Endothelial cell of umbilical vein (primary cell): ENCODE data around the gene HCAR3. TPM values are rescaled to one million over a fixed set of nuclear protein-coding genes. Genes with fewer than 3 reads are reported as not detected.

Source experiments
- BruUV-seq: library from RNA; stranded (reverse); fragments of 400-500 nt; replicated peaks from 2 replicates; lab custom pipeline; 2021; lab: Mats Ljungman, UMichigan
- CTCF ChIA-PET: fragments of 300-600, 350-600 bp; sonication (Branson Sonifier 250); formaldehyde crosslinking; loops from one replicate; lab custom pipeline; 2021; ENCODE audit warnings: antibody characterized with exemption, inconsistent platforms; lab: Charles Lee
- POLR2A ChIA-PET: fragments of 300-600, 350-600 bp; sonication (Branson Sonifier 250); formaldehyde crosslinking; loops from one replicate; lab custom pipeline; 2021; ENCODE audit warnings: antibody characterized with exemption, inconsistent platforms; lab: Charles Lee
- DNase-seq: peaks from one replicate; pipeline ENCODE4 v3.0.0-alpha.2; 2011; ENCODE audit warnings: low read depth, low spot score
- FAIRE-seq: peaks from 2 replicates; lab custom pipeline; 2011; peaks lifted over from hg19 to GRCh38; lab: Jason Lieb, UNC
- H2AFZ ChIP-seq: 2 replicates; pipeline ENCODE4 v1.6.0; 2012; ENCODE audit warnings: low read depth, low read length, control low read depth, inconsistent platforms
- H3K27ac ChIP-seq: 2 replicates; pipeline ENCODE4 v1.5.1; 2011; ENCODE audit warnings: low read depth, mild to moderate bottlenecking, control low read depth, low read length, moderate library complexity; ENCODE audit not compliant: insufficient read depth
- H3K27me3 ChIP-seq, 2 experiments: 2 replicates each; pipeline versions ENCODE4 v1.6.0 to v1.6.1; 2011; ENCODE audit warnings: low read length in 2 of 2, mixed read lengths in 1 of 2; ENCODE audit not compliant: control insufficient read depth in 2 of 2, insufficient read depth in 2 of 2
- H3K36me3 ChIP-seq, 2 experiments: 2 replicates in 1 of 2; 3 replicates in 1 of 2; pipeline ENCODE4 v1.5.1; 2011; ENCODE audit warnings: low read length in 2 of 2, mild to moderate bottlenecking in 1 of 2, moderate library complexity in 1 of 2; ENCODE audit not compliant: control insufficient read depth in 2 of 2, insufficient read depth in 2 of 2; ENCODE audit errors: extremely low read depth in 1 of 2
- H3K4me1 ChIP-seq: 3 replicates; pipeline ENCODE4 v1.5.1; 2011; ENCODE audit warnings: mild to moderate bottlenecking, low read length; ENCODE audit not compliant: control insufficient read depth, insufficient read depth; ENCODE audit errors: extremely low read depth
- H3K4me2 ChIP-seq: 2 replicates; pipeline ENCODE4 v1.6.1; 2011; ENCODE audit warnings: low read length, control low read depth, mixed read lengths; ENCODE audit not compliant: insufficient read depth
- H3K4me3 ChIP-seq, 3 experiments: fragments of 200-600 bp in 1 of 3; sonication (generic), shearing (Covaris generic) in 1 of 3; replicated peaks in 1 of 3; 2 replicates each; pipeline ENCODE4 v1.5.1; 2011 to 2016; ENCODE audit warnings: control low read depth in 3 of 3, low read length in 3 of 3, mild to moderate bottlenecking in 2 of 3, inconsistent platforms in 1 of 3, low read depth in 1 of 3, moderate library complexity in 1 of 3; ENCODE audit not compliant: insufficient read depth in 1 of 3
- H3K79me2 ChIP-seq: 2 replicates; pipeline ENCODE4 v1.6.0; 2012; ENCODE audit warnings: low read length, inconsistent platforms; ENCODE audit not compliant: control insufficient read depth, insufficient read depth
- H3K9ac ChIP-seq: replicated peaks from 2 replicates; pipeline ENCODE3; 2011; ENCODE audit warnings: low read length, control low read depth; ENCODE audit not compliant: insufficient read depth; ENCODE audit errors: extremely low read depth
- H3K9me1 ChIP-seq: replicated peaks from 3 replicates; pipeline ENCODE4 v1.6.0; 2011; ENCODE audit warnings: mild to moderate bottlenecking, low read length; ENCODE audit not compliant: control insufficient read depth, insufficient read depth; ENCODE audit errors: extremely low read depth
- H3K9me3 ChIP-seq: replicated peaks from 2 replicates; pipeline ENCODE4 v1.5.1; 2012; ENCODE audit warnings: low read length, inconsistent platforms; ENCODE audit not compliant: control insufficient read depth, insufficient read depth
- H4K20me1 ChIP-seq: replicated peaks from 2 replicates; pipeline ENCODE3; 2011; ENCODE audit warnings: mild to moderate bottlenecking, low read length; ENCODE audit not compliant: control insufficient read depth, insufficient read depth; ENCODE audit errors: extremely low read depth
- EZH2 ChIP-seq: IDR thresholded peaks from 2 replicates; pipeline ENCODE4 v1.6.1; 2012; ENCODE audit warnings: borderline replicate concordance, low read depth, mild to moderate bottlenecking, moderate library complexity, low read length, inconsistent platforms; ENCODE audit not compliant: severe bottlenecking
- FOS ChIP-seq: IDR thresholded peaks from 2 replicates; pipeline ENCODE4 v1.6.1; 2011; ENCODE audit warnings: mild to moderate bottlenecking, low read length, moderate library complexity, borderline replicate concordance; ENCODE audit not compliant: insufficient read depth
- GATA2 ChIP-seq: IDR thresholded peaks from 2 replicates; pipeline ENCODE4 v1.7.0; 2011; ENCODE audit warnings: low read depth, mild to moderate bottlenecking, moderate library complexity, mixed read lengths, low read length; ENCODE audit not compliant: insufficient read length, insufficient read depth
- MAX ChIP-seq: IDR thresholded peaks from 2 replicates; pipeline ENCODE4 v1.6.1; 2011; ENCODE audit not compliant: insufficient read depth, insufficient read length
- MYC ChIP-seq: IDR thresholded peaks from one replicate; pipeline ENCODE4 v1.6.1; 2011; ENCODE audit warnings: mild to moderate bottlenecking, low read depth, low read length
- POLR2AphosphoS5 ChIP-seq: IDR thresholded peaks from 2 replicates; pipeline ENCODE4 v1.6.1; 2012; ENCODE audit warnings: low read depth, mild to moderate bottlenecking, control low read depth, low read length, moderate library complexity; ENCODE audit not compliant: insufficient read depth
- dilution Hi-C: fragments of 300-500 bp; cut with MboI; formaldehyde crosslinking; loops from one replicate; pipeline ENCODE4 v1.15.0; 2019; ENCODE audit warnings: low sequenced_read_pairs; ENCODE audit not compliant: extremely low pct_ligation_motif_present
- intact Hi-C: fragments of 100-400 bp; cut with micrococcal nuclease; formaldehyde crosslinking; loops from one replicate; pipeline ENCODE4 v1.10.0; 2022
- polyA plus RNA-seq, 4 experiments: library from polyadenylated mRNA; depleted of rRNA in 3 of 4; stranded (reverse) in 3 of 4; unstranded in 1 of 4; fragments of >200 nt; gene quantifications; 2 replicates each; pipeline versions ENCODE4 v1.2.1 to v1.2.3, GENCODE V29; 2011 to 2012; ENCODE audit warnings: missing spikeins in 1 of 4
- total RNA-seq: library from RNA; stranded (reverse); gene quantifications from 2 replicates; pipeline ENCODE4 v1.2.3, GENCODE V29; 2021
- TF ChIP-seq, protein P1 (sequence below), 2 donors: IDR thresholded peaks; 1 replicate in 1 of 2; 2 replicates in 1 of 2; pipeline ENCODE4 v1.5.1; 2011; ENCODE audit warnings: low read length in 2 of 2, mild to moderate bottlenecking in 2 of 2, moderate library complexity in 2 of 2, control low read depth in 1 of 2, inconsistent platforms in 1 of 2, low read depth in 1 of 2; ENCODE audit not compliant: insufficient read depth in 1 of 2; ENCODE audit errors: extremely low read depth in 1 of 2

The HCAR3 gene
- total and polyA plus RNA-seq, 2 donors (not counting 3 experiments of a cell fraction or from before 2014, with no cell fraction given) = 0.06 TPM; not detected in 1

DNA sequence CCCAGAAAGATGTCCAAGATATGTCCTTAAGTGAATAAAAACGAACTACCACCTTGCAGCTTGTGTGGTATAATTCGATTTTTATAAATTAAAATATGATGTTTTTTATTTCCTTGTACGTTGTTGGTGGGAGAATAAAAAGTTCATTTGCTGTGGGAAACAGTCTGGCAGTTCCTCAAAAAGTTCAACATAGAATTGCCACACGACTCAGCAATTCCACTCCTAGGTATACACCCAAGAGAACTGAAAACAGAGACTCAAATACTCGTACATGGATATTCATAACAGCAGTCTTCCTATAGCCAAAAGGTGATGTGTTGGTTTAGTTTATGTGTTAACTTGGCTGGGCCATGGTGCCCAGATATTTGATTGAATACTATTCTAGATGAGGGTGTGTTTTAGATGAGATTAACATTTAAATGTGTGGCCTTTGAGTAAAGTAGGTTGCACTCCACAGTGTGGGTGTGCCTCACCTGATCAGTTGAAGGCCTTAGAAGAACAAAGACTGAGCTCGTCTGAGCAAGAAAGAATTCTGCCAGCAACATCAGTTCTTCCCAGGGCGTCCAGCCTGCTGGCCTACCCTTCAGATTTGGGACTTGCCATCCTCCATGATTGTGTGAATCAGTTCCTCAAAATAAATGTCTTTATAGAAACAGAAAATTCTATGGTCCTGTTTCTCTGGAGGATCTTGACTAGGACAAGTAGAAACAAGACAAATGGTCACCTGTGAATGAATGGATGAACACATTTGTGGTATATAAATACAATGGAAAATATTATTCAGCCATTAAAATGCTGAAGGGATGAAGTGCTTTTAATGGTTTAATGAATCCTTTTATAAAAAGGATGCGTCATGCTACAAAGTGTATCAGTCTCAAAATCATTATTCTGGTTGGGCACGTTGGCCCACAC, 30.9 kb upstream of the HCAR3 start:
- no peaks in the 10 kb centered on the region for H3K9me3 ChIP-seq
- ChIA-PET CTCF (interaction anchor here (0.9 kb wide), 1 partner anchor 109 kb away, joined by 3 read pairs; no protein-coding TSS in a partner anchor), POLR2A (no interaction called here)
- no peaks in the 10 kb centered on the region for H3K9me1 ChIP-seq
- FAIRE-seq = no peak
- no peaks in the 10 kb centered on the region for H3K4me1 ChIP-seq
- no peak overlapping the region for H3K4me3 ChIP-seq
- intact Hi-C loops (no loop called here), dilution Hi-C loops (no loop called here)
- H3K27me3 ChIP-seq = no peaks in the 10 kb centered on the region
- H3K27ac ChIP-seq = no peak overlapping the region
- H3K79me2 ChIP-seq = no peaks in the 10 kb centered on the region
- no peak overlapping the region for H3K9ac ChIP-seq
- BruUV-seq = no TSS peak
- H3K36me3 ChIP-seq = no peaks in the 10 kb centered on the region
- no peak for DNase-seq
- H4K20me1 ChIP-seq = no peaks in the 10 kb centered on the region
- H2AFZ ChIP-seq = no peak overlapping the region
- TF ChIP-seq EZH2 (no peak), FOS (no peak), GATA2 (no peak), MYC (no peak), POLR2AphosphoS5 (no peak), MAX (no peak)
- TF ChIP-seq, protein P1, sequence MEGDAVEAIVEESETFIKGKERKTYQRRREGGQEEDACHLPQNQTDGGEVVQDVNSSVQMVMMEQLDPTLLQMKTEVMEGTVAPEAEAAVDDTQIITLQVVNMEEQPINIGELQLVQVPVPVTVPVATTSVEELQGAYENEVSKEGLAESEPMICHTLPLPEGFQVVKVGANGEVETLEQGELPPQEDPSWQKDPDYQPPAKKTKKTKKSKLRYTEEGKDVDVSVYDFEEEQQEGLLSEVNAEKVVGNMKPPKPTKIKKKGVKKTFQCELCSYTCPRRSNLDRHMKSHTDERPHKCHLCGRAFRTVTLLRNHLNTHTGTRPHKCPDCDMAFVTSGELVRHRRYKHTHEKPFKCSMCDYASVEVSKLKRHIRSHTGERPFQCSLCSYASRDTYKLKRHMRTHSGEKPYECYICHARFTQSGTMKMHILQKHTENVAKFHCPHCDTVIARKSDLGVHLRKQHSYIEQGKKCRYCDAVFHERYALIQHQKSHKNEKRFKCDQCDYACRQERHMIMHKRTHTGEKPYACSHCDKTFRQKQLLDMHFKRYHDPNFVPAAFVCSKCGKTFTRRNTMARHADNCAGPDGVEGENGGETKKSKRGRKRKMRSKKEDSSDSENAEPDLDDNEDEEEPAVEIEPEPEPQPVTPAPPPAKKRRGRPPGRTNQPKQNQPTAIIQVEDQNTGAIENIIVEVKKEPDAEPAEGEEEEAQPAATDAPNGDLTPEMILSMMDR (IDR thresholded peaks at IDR 0.05; ENCODE audit: extremely low read depth in 1 of 2, insufficient read depth in 1 of 2, low read depth in 1 of 2, low read length in 2 of 2) = no peak
- no peak overlapping the region for H3K4me2 ChIP-seq
